ENCODE measurements around the gene CACNG7.
"Not testable (repeated sequence)": the region's sequence is repeated elsewhere in the genome, so short reads cannot be mapped to it uniquely, and the experiment has no call there.

The CACNG7 gene, protein sequence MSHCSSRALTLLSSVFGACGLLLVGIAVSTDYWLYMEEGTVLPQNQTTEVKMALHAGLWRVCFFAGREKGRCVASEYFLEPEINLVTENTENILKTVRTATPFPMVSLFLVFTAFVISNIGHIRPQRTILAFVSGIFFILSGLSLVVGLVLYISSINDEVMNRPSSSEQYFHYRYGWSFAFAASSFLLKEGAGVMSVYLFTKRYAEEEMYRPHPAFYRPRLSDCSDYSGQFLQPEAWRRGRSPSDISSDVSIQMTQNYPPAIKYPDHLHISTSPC

DNA sequence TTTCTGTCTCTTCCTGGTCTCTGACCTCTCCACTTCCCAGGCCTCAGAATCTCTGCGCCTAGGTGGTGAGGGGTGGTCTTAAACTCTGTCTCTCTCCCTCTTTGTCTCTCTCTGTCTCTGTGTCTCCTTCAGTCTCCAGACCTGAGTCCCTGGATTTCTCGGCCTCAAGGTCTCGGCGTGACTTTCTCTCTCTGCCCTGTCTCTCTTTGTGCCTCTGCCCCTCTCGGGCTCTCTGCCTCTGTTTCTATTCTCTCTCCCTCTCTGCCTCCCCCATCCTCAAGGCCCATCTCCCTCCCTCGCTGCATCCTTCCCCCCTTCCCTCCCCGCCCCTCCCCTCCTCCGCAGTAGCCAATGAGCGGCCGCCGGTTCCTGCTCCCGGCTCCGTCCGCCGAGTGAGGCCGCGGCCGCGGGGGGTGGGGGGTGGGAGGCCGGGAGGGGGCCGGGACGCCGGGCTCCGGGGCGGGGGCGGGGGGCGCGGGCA, at the start of gene CACNG7:
Gene CACNG7 (plus strand): TSS at position 344 of the 481 bp plus-strand sequence. CDS start 3,554 bp downstream, outside the sequence.
- no peak for DNase-seq (ENCODE audit: low read depth in 2 of 2)

DNA sequence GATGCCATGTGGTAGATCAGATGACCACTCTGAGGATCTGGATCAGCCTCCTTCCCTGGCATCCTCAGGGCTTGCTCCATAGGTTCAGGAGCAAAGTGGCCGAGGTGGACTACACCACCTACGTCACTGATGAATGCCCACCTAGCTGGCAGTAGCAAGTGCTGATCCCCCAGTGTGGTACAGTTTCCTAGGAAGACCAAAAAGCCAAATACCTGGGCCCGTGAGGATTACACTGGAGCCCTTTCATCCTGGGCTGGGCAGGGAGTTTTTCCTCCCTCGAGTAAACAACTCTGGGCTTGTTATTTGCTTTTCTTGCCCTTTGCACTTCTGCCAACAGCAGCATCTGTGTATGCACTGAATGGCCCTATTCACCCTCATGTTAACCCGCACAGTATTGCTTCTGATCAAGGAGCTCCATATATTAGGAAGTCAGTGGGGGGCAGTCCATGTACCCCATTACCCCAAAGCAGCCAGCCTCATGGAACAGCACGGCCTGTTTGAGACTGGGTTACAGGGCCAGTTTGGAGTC, 44.7 kb upstream of the CACNG7 start:
- DNase-seq (ENCODE audit: low read depth in 2 of 2), result no peak

DNA sequence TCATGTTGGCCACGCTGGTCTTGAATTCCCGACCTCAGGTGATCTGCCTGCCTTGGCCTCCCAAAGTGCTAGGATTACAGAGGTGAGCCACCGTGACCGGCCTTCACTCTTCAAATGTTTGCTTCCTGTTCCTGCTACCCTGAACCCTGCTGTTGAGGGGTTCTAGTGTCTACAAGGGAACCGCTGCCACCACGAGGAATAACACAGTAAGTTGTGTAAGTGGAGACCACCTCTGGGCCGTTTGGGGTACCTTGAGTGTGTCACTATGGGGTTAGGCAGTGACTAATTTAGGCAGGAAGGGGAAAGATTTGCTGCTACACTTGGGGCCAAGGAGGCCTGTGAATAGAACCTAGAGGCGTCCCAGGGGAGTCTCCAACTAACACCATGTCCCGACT, 43.6 kb upstream of the CACNG7 start:
- DNase-seq (ENCODE audit: low read depth in 2 of 2), result no peak

DNA sequence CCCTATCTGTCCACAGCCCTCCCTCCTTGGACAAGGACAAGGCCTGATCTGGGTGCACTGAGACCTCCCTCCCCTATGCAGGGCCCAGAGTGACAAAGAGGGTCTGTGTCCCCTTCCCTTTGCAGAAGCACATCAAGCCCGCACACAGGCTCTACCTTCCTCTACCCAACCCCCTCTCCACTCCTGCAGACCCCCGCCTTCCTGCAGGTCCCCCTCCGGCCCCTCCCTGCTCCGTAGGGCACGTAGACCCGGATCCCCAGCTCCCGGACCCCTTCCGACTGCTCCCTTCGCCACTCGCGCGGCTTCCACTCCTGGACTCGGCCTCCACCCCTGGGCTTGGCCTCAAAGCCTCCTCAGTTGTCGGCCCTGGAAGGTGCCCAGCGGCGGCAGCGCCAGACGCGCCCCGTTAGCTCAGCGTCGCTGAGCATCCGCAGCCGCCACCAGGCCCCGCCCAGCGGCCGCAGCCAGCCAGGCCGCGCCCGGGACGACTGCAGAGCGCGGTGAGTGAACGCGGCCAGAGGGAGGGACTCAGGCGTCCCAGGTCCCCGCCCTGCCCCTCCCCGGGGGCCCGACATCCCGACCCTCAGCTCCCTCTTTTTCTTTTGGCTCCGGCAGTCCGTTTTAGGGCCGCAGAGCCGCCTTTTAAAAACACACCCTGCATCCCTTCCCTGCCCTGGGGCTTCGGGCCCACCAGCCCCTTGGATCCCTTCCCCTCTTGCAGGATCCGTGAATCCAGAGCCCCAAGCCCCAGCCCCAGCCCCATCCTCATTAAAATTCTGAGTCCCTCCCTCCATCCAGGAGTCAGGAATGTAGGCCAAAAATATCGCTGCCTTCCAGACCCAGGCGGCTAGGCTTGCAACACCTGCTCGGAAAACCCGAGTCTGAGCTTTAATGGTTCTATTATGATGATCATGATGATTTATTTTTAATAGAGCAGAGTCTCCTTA, 42.9 kb upstream of the CACNG7 start:
- peak; percentile 62 to 68 for DNase-seq (ENCODE audit: low read depth in 2 of 2)

DNA sequence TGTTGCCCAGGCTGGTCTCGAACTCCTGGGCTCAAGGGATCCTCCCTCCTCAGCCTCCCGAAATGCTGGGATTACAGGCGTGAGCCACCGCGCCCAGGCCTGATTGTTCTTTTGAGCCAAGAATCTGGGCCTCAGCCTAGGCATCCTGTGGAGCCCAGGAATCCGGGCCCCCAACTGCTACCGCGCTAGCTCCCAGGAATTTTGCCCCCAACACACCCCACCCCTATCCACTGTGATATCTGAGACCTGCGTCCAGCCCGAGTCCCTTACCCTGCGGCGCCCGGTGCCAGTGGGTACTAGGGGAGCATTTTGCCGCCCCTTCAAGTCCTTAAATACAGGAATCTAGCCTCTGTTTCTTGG, 42.2 kb upstream of the CACNG7 start:
- DNase-seq (ENCODE audit: low read depth in 2 of 2), result no peak

DNA sequence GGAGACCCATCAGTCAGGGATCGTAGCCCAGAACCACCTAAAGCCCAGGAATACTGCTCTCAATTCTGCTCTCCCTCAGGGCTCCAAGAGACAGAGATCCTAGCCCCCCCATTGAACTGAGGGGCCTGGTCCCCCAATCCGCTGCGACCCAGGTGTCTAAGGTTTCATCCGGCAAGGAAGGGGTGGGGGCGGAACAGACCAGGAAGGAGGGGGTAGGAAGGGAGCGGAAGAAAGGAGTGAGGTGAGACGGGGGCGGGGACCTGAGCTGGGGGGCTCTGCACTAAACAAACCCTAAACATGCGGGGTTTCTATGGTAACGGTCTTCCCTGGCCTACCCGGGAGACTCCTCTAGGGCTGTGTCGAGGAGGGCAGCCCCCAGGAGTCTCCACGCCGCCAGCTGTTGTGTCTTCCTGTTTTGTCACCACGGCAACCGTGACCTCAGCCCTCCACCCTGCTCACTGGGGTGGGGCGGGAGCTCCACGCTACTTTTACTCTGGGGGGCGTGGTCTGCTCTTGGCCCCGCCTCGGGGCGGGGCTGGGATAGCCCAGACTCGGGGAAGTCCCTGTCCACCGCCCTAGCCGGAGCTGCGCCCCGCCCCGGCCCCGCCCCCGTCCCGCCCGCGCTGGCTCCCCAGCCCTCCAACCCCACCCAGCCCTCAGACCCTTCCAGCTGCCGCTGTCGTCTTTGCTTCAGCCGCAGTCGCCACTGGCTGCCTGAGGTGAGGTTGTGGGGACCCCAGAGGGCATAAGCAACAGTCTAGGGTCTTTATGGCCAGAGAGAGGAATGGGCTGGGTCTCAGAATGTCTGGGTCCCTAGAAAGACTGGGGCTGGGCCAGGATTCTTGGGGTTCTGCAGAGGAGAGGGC, 41.6 kb upstream of the CACNG7 start, which contains the start of gene MYADM:
Gene MYADM (plus strand): TSS at position 659 of the 866 bp plus-strand sequence. CDS start 5,647 bp downstream, outside the sequence.
- DNase-seq (ENCODE audit: low read depth in 2 of 2), result peak; percentile 98

DNA sequence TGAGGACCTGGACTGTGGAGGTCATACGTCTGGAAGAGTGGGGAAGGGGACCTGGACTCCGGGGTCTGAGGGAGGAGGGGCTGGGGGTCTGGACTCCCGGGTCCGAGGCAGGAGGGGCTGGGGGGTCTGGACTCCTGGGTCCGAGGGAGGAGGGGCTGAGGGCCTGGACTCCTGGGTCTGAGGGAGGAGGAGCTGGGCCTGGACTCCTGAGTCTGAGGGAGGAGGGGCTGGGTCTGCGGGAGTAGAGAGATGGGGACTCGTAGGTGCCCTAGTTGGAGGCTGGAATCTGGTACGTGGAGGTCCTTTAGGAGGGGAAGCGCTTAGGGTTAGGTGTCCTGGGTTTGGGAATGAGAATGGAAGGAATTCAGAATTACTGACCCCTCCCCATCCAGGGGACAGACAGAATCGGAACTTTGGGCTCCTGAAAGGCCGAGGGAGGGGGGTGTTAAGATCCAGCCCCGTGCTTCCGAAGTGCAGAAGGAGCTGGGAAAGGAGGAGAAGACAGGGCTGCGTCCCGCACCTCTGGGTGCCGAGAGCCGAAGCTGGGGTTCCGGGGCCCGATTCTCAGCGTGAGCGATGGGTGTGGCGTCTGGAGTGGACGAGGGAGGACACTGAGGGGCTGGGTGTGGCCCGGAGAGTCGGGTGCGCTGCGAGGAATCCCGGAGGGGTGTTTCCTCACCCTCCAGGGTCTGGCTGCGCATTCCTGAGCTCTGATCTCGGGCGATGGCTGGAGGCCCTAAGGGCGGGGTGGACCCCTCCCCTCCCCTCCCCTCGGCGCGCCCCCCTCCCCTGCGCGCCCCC, 40.8 kb upstream of the CACNG7 start:
- DNase-seq (ENCODE audit: low read depth in 2 of 2), result no peak

DNA sequence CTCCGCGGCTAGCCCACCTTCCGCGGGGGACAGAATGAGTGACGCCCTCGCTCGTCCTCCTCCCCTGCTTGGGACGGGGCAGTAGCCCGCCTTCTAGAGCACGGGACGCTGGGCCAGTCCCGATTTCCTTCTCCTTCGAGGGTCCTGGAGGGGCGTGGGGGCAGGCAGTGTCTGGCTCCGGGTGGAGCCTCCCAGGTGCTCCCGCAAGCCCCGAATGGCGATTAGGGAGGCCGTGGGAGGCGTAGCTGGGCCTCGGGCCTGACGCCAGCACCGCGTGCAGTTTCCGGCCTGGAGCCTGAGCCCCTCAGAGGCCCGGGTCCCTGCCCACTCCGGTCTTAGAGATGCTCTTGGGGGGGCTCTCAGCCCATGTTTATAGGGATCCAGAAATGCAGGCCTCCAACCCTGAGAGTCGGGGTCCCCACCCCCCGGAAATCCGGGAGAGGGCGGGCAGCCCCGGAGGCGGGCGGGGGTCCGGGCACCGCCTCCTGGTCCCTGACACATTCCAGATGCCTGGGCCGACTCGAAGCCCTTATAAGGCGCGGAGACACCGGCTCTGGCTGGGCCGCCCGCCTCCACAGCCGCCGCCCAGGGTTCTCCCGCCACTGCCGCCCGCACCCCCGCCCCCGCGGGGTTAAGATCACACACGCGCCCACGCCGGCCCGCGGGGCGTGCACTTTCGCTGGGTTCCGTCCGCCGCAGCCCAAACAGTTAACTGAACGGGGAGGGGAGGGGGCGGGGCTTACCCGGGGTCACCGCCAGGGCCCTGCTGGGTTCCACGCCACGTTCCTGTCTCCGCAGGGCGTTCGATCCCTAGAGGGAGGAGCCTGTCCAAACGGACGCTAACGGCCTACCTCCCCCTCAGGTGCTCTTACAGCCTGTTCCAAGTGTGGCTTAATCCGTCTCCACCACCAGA, 39.9 kb upstream of the CACNG7 start:
- peak; percentile 81 to 87 for DNase-seq (ENCODE audit: low read depth in 2 of 2)

DNA sequence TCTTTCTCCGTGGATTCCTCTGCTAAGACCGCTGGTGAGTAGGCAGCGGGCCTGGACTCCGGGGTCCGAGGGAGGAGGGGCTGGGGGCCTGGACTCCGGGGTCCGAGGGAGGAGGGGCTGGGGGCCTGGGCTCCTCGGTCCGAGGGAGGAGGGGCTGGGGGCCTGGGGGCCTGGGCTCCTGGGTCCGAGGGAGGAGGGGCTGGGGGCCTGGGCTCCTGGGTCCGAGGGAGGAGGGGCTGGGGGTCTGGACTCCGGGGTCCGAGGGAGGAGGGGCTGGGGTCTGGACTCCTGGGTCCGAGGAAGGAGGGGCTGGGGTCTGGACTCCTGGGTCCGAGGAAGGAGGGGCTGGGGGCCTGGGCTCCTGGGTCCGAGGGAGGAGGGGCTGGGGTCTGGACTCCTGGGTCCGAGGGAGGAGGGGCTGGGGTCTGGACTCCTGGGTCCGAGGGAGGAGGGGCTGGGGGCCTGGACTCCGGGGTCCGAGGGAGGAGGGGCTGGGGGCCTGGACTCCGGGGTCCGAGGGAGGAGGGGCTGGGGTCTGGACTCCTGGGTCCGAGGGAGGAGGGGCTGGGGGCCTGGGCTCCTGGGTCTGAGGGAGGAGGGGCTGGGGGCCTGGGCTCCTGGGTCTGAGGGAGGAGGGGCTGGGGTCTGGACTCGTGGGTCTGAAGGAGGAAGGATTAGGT, 39.1 kb upstream of the CACNG7 start:
- DNase-seq (ENCODE audit: low read depth in 2 of 2), result not testable (repeated sequence)

DNA sequence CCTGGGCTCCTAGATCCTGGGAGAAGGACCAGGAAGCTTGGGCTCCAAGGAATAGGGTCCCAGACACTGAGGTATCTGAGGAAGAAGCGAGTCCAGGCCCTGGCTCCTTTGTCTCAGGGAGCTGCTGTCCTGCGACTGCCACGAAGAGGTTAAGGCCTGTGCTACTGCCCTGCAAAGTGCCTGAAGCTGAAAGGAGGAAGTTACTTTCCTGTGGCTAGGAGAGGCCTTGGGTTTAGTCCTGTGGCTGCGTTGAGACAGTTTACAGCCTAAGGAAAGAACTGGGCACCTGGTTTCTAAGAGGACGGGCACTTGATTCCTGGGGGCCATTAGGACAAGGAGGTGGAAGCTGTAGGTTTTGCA, 38.6 kb upstream of the CACNG7 start:
- no peak for DNase-seq (ENCODE audit: low read depth in 2 of 2)

DNA sequence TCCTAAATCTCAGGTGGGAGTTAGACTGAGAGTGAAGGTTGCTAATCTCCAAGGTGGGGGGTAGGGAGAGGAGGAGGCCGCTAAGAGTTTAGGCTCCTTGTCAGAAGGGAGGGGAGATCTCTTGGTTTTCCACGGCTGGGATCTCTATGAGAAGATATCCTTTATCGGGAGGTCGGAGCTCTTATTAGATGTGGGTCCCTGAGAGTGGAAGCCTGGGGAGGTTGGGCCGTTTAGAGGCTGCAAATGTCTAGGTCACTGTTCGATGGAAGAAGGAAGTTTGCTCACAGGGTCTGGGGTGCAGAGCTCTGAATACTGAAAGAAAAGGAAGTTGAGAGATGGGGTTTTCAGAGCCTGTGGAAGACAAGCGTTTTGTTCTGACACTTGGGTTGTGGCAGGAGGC, 37.6 kb upstream of the CACNG7 start:
- no peak for DNase-seq (ENCODE audit: low read depth in 2 of 2)

DNA sequence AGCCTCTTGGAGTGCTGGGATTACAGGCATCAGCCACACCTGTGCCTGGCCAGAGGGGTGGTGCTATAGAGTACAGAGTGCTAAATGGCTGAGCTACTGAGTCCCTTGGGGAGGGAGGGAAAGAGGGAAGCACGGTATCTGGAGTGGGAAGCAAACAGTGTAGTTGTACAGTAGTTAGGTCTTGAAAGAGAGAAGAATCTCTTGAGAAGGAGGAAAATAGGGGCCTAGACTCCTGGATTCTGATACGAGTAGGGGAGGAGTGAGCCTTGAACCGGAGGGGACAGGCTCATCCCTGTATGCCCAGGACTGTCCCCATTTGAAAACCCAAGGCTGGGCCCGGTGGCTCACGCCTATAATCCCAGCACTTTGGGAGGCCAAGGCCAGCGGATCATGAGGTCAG, 36.3 kb upstream of the CACNG7 start:
- no peak for DNase-seq (ENCODE audit: low read depth in 2 of 2)

DNA sequence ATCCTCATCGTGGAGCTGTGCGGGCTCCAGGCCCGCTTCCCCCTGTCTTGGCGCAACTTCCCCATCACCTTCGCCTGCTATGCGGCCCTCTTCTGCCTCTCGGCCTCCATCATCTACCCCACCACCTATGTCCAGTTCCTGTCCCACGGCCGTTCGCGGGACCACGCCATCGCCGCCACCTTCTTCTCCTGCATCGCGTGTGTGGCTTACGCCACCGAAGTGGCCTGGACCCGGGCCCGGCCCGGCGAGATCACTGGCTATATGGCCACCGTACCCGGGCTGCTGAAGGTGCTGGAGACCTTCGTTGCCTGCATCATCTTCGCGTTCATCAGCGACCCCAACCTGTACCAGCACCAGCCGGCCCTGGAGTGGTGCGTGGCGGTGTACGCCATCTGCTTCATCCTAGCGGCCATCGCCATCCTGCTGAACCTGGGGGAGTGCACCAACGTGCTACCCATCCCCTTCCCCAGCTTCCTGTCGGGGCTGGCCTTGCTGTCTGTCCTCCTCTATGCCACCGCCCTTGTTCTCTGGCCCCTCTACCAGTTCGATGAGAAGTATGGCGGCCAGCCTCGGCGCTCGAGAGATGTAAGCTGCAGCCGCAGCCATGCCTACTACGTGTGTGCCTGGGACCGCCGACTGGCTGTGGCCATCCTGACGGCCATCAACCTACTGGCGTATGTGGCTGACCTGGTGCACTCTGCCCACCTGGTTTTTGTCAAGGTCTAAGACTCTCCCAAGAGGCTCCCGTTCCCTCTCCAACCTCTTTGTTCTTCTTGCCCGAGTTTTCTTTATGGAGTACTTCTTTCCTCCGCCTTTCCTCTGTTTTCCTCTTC, 35.1 kb upstream of the CACNG7 start:
- DNase-seq (ENCODE audit: low read depth in 2 of 2), result no peak

DNA sequence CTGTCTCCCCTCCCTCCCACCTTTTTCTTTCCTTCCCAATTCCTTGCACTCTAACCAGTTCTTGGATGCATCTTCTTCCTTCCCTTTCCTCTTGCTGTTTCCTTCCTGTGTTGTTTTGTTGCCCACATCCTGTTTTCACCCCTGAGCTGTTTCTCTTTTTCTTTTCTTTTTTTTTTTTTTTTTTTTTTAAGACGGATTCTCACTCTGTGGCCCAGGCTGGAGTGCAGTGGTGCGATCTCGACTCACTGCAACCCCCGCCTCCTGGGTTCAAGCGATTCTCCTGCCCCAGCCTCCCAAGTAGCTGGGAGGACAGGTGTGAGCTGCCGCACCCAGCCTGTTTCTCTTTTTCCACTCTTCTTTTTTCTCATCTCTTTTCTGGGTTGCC, 34.5 kb upstream of the CACNG7 start:
- no peak for DNase-seq (ENCODE audit: low read depth in 2 of 2)

DNA sequence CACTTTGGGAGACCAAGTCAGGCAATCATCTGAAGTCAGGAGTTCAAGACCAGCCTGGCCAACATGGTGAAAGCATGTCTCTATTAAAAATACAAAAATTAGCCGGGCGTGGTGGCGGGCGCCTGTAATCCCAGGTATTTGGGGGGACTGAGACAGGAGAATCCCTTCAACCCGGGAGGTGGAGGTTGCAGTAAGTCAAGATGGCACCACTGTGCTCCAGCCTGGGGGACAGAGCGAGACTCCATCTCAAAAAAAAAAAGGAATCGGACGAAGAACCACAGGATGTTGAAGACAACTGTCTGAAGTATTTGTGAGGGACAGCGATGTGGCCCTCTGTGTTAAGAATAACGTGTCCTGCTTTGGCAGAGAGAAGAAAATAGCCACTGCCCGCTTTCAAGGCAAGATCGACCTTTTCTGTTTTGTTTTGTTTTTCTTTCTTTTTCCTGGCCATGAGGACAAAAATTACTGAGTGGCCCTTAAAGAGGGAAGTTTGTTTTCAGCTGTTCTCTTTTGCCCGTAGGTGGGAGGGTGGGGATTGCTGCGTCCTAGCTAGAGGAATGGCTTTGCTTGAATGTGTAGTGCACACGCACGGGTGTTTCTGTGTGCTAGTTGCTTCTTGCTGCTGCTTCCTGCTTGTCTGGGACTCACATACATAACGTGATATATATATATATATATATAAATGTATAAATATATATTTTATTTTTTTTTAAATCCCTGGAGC, 33.3 kb upstream of the CACNG7 start:
- no peak for DNase-seq (ENCODE audit: low read depth in 2 of 2)

DNA sequence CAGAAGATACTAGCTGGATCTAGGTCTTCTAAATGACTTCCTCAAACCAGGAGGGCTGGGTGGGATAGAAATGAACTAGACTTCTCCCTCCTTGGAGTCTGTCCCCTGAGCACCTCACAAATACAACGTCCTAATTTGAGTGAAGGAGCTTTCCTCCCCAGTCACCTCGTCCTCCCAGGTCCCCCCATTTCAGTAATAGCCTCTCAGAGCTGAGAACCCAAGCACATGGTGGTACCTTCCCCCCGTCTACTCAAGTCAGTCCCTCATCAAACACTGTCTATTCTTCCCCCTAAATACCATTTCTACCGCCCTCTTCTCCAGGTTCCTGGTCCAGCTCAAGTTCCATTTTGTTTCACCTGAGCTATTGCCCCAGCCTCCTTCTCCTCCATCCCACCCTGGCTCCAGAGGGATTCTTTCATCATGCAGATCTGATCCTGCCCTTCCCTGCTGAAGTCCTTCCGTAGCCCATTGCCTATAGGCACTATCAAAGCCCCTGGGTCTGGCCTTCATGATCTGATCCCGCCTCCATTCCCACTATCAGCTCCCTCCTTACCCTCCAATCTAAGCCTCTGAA, 32.3 kb upstream of the CACNG7 start:
- DNase-seq (ENCODE audit: low read depth in 2 of 2), result no peak

DNA sequence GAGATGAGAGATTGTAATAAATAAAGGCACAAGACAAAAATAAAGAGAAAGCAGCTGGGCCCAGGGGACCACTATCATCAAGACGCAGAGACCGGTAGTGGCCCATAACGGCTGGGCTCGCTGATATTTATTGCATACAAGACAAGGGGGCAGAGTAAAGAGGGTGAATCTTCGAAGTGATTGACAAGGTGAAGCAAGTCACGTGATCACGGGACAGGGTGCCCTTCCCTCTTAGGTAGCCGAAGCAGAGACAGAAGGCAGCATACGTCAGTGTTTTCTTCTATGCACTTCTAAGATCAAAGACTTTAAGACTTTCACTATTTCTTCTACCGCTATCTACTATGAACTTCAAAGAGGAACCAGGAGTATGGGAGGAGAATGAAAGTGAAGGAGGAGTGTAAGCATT, 31.7 kb upstream of the CACNG7 start:
- no peak for DNase-seq (ENCODE audit: low read depth in 2 of 2)
